ENCODE results near the gene PGAM5.

- TF ChIP-seq NFKBIZ (CRISPR knock-in tag; IDR thresholded peaks at IDR 0.05) (no peak), YY1 (IDR thresholded peaks at IDR 0.05; ENCODE audit: insufficient read depth, insufficient replicate concordance, low read depth, low read length) (no peak), STAT5B (CRISPR knock-in tag; IDR thresholded peaks at IDR 0.05) (no peak)
Observed at GRCh38 chr12:132685400-132685799, 25.2 kb upstream of the PGAM5 start.
